Prostate gland (tissue), 2 donors: Measurements from ENCODE around the gene MRPL39. TPM values are rescaled to one million over a fixed set of nuclear protein-coding genes. Genes with fewer than 3 reads are reported as not detected.

ENCODE experiments used
- DNase-seq: peaks from one replicate; pipeline ENCODE4 v3.0.0-alpha.2; 2019; ENCODE audit warnings: low spot score
- H3K27ac ChIP-seq, 2 donors: fragments of 200-600 bp; sonication (generic); 2 replicates each; pipeline ENCODE4 v1.5.1; 2017 to 2019
- H3K27me3 ChIP-seq: fragments of 200-600 bp; sonication (generic); replicated peaks from 2 replicates; pipeline ENCODE4 v1.5.1; 2019; ENCODE audit not compliant: insufficient read depth
- H3K36me3 ChIP-seq, 2 donors: fragments of 200-600 bp; sonication (generic); 1 replicate in 1 of 2; 2 replicates in 1 of 2; pipeline versions ENCODE4 v1.5.1 to v1.8.1; 2017 to 2019
- H3K4me1 ChIP-seq: fragments of 200-600 bp; sonication (generic); replicated peaks from 2 replicates; pipeline ENCODE4 v1.5.1; 2019
- H3K4me3 ChIP-seq, 2 donors: fragments of 200-600 bp; sonication (generic); 2 replicates each; pipeline ENCODE4 v1.5.1; 2017 to 2019
- H3K9me3 ChIP-seq: fragments of 200-600 bp; sonication (generic); 2 replicates; pipeline ENCODE4 v1.5.1; 2017
- CTCF ChIP-seq, 4 experiments: fragments of 200-600 bp in 2 of 4; fragments of 450-650 bp in 2 of 4; sonication (generic) in 2 of 4; IDR thresholded peaks; 1 replicate in 3 of 4; 2 replicates in 1 of 4; pipeline ENCODE4 v1.5.1; 2016 to 2019; ENCODE audit warnings: antibody characterized with exemption in 4 of 4, mild to moderate bottlenecking in 2 of 4, moderate library complexity in 2 of 4
- POLR2A ChIP-seq: fragments of 450-650 bp; IDR thresholded peaks from one replicate; pipeline ENCODE4 v1.6.1; 2016; ENCODE audit warnings: antibody characterized with exemption, mild to moderate bottlenecking
- POLR2AphosphoS5 ChIP-seq: sonication (generic); formaldehyde crosslinking; IDR thresholded peaks from one replicate; pipeline ENCODE4 v1.6.1; 2017; ENCODE audit warnings: antibody characterized with exemption
- WGBS: methylation state at CpG from one replicate; pipeline ENCODE4 v1.1.5; 2018; 5-methylcytosine and 5-hydroxymethylcytosine counted together
- intact Hi-C: fragments of 100-400 bp; cut with DNase I; formaldehyde crosslinking; loops from one replicate; pipeline ENCODE4 v1.14.2; 2022
- total RNA-seq, 2 donors: library from RNA; depleted of rRNA; stranded (reverse); fragments of >200 nt; gene quantifications; one replicate each; pipeline ENCODE4 v1.1.0, GENCODE V29; 2016

The MRPL39 gene
- total RNA-seq, 2 donors from 2014 or later, result 15.4 to 15.8 TPM

GRCh38 chr21:25586791-25587190 is 20.5 kb downstream of the MRPL39 start:
- Histone ChIP-seq H3K36me3 (no peaks in the 10 kb centered on the region), H3K27me3 (no peaks in the 10 kb centered on the region), H3K4me3 (no peak overlapping the region), H3K27ac (no peak overlapping the region), H3K4me1 (no peaks in the 10 kb centered on the region), H3K9me3 (no peaks in the 10 kb centered on the region)
- 70% methylated on average over 2 of the region's 2 CpGs for WGBS
- intact Hi-C loops, result no loop called here
- TF ChIP-seq POLR2A (no peak), POLR2AphosphoS5 (no peak), CTCF (IDR thresholded peaks at IDR 0.05) (no peak)
- DNase-seq, result no peak

DNA sequence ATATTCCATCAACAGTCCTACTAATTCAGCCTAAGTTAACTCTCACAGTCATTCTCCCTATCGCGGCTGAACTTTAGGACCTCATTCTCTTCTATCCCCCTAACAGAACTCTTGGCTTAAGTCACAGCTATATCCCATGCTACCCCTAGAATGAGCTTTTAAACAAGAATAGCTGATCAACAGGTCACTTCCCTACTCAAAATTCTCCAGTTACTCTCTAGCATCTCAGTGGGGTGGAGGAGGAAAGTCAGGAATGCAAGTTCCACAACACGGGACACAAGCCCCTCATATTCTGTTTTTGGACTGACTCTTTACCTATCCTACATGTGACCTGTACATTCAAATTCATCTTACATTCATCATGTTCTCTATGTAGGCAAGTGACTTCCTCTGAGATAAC is 21.0 kb downstream of the MRPL39 start:
- Histone ChIP-seq H3K27ac (no peak overlapping the region), H3K4me3 (no peak overlapping the region), H3K9me3 (no peaks in the 10 kb centered on the region), H3K36me3 (no peaks in the 10 kb centered on the region), H3K27me3 (no peaks in the 10 kb centered on the region), H3K4me1 (no peaks in the 10 kb centered on the region)
- TF ChIP-seq POLR2AphosphoS5, result no peak
- no peak for TF ChIP-seq CTCF (IDR thresholded peaks at IDR 0.05)
- TF ChIP-seq POLR2A, result no peak
- intact Hi-C loops, result no loop called here
- no peak for DNase-seq
- WGBS, result 92% methylated on average over 3 of the region's 3 CpGs

- 95% methylated on average over 7 of the region's 7 CpGs for WGBS
These were observed 22.2 kb downstream of the MRPL39 start for GRCh38 chr21:25584833-25585676.

DNA sequence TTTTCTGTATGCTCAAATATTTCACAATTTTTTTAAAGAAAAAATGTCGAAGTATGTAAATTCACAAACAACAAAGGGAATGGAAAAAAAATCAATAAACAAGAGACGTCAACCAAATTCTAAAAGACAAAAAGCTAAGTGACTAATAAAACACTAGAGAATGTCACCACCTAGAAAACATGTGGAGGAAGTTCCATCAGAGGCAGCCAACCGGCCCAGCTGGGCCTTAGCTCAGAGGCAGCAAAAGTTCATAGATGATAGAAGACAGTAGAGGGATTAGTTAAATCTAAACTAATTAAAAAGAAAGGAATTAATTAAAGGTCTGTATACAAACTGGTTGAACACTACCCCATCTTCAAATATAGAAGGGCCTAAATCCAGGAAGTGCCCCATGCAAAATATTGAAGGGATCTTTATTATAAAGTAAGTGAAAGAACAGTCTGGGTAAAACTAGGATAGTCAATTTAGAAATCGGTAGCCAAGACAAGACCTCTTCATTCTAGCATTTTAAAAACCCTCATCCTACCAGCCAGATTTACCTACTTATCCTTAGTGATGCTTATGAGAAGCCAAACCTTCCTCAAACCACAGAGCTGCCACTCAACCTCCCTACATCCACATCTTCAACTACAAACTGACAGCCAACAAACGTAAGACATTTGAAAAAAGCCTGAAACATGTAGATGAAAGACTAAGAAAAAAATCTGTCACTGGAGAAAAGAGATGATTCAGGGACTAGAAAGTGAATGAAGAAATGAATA is 23.7 kb downstream of the MRPL39 start:
- TF ChIP-seq POLR2AphosphoS5, result no peak
- TF ChIP-seq POLR2A, result no peak
- TF ChIP-seq CTCF (IDR thresholded peaks at IDR 0.05), result no peak
- Histone ChIP-seq H3K9me3 (no peaks in the 10 kb centered on the region), H3K27ac (no peak overlapping the region), H3K4me1 (no peaks in the 10 kb centered on the region), H3K27me3 (no peaks in the 10 kb centered on the region), H3K36me3 (no peaks in the 10 kb centered on the region), H3K4me3 (no peak overlapping the region)
- 83% methylated on average over 5 of the region's 5 CpGs for WGBS
- intact Hi-C loops, result no loop called here
- no peak for DNase-seq

More at GRCh38 chr21:25584833-25585676, 22.2 kb downstream of the MRPL39 start:
- no peaks in the 10 kb centered on the region for H3K4me1 ChIP-seq
- TF ChIP-seq POLR2A, result no peak
- no peak for TF ChIP-seq CTCF (IDR thresholded peaks at IDR 0.05)
- TF ChIP-seq POLR2AphosphoS5, result no peak
- H3K27ac ChIP-seq, result no peak overlapping the region
- intact Hi-C loops, result no loop called here
- H3K9me3 ChIP-seq, result no peaks in the 10 kb centered on the region
- H3K4me3 ChIP-seq, result no peak overlapping the region
- H3K27me3 ChIP-seq, result no peaks in the 10 kb centered on the region
- DNase-seq, result no peak
- H3K36me3 ChIP-seq, result no peaks in the 10 kb centered on the region
